ENCODE results near the gene KCNMB1.

The KCNMB1 gene

GRCh38 chr5:170405817-170406216 is 16.6 kb upstream of the KCNMB1 start:
- no peak overlapping the region for H3K4me2 ChIP-seq (ENCODE audit: low read depth, low read length)

GRCh38 chr5:170404398-170404797 is 15.2 kb upstream of the KCNMB1 start:
- H3K27ac ChIP-seq (ENCODE audit: low read length), result no peak overlapping the region
- no peak overlapping the region for H2AFZ ChIP-seq (ENCODE audit: low read length)
- H3K27me3 ChIP-seq (replicated peaks; ENCODE audit: insufficient read depth, low read length), result no peaks in the 10 kb centered on the region
- H3K4me2 ChIP-seq (ENCODE audit: low read depth, low read length), result no peak overlapping the region
- no peaks in the 10 kb centered on the region for H3K9me3 ChIP-seq (replicated peaks; ENCODE audit: insufficient read depth, low read length)
- no peak for TF ChIP-seq EZH2phosphoT487 (IDR thresholded peaks at IDR 0.05; ENCODE audit: low read length)
- TF ChIP-seq EZH2 (optimal IDR thresholded peaks at IDR 0.05; ENCODE audit: low read depth, low read length), result no peak
- TF ChIP-seq CTCF (IDR thresholded peaks at IDR 0.05; ENCODE audit: low read length), result no peak
- no peak overlapping the region for H3K9ac ChIP-seq (ENCODE audit: low read length)
- H4K20me1 ChIP-seq (ENCODE audit: insufficient read depth, low read length), result no peaks in the 10 kb centered on the region
- no peaks in the 10 kb centered on the region for H3F3A ChIP-seq (ENCODE audit: insufficient read depth, low read length)
- no peaks in the 10 kb centered on the region for H3K9me2 ChIP-seq (replicated peaks; ENCODE audit: insufficient read depth, low read length)
- H3K79me2 ChIP-seq (ENCODE audit: low read length), result no peaks in the 10 kb centered on the region
- H3K36me3 ChIP-seq (replicated peaks; ENCODE audit: insufficient read depth, low read length), result no peaks in the 10 kb centered on the region
- no peak for DNase-seq
- H3K4me3 ChIP-seq (ENCODE audit: low read length), result no peak overlapping the region
- H3K4me1 ChIP-seq (ENCODE audit: low read length), result no peaks in the 10 kb centered on the region

More at GRCh38 chr5:170405817-170406216, 16.6 kb upstream of the KCNMB1 start:
- Histone ChIP-seq H3K27me3 (replicated peaks; ENCODE audit: insufficient read depth, low read length) (no peaks in the 10 kb centered on the region), H3F3A (ENCODE audit: insufficient read depth, low read length) (no peaks in the 10 kb centered on the region), H3K4me3 (ENCODE audit: low read length) (no peak overlapping the region), H2AFZ (ENCODE audit: low read length) (no peak overlapping the region), H4K20me1 (ENCODE audit: insufficient read depth, low read length) (no peaks in the 10 kb centered on the region), H3K9me2 (replicated peaks; ENCODE audit: insufficient read depth, low read length) (no peaks in the 10 kb centered on the region), H3K4me1 (ENCODE audit: low read length) (no peaks in the 10 kb centered on the region), H3K79me2 (ENCODE audit: low read length) (no peaks in the 10 kb centered on the region), H3K9ac (ENCODE audit: low read length) (no peak overlapping the region), H3K9me3 (replicated peaks; ENCODE audit: insufficient read depth, low read length) (no peaks in the 10 kb centered on the region), H3K27ac (ENCODE audit: low read length) (no peak overlapping the region), H3K36me3 (replicated peaks; ENCODE audit: insufficient read depth, low read length) (no peaks in the 10 kb centered on the region)
- DNase-seq, result no peak
- TF ChIP-seq CTCF (IDR thresholded peaks at IDR 0.05; ENCODE audit: low read length) (no peak), EZH2 (optimal IDR thresholded peaks at IDR 0.05; ENCODE audit: low read depth, low read length) (no peak), EZH2phosphoT487 (IDR thresholded peaks at IDR 0.05; ENCODE audit: low read length) (no peak)

GRCh38 chr5:170403675-170404074 is 14.5 kb upstream of the KCNMB1 start:
- H3K9ac ChIP-seq (ENCODE audit: low read length), result no peak overlapping the region
- H3K4me1 ChIP-seq (ENCODE audit: low read length), result no peaks in the 10 kb centered on the region
- H3K27ac ChIP-seq (ENCODE audit: low read length), result no peak overlapping the region
- no peaks in the 10 kb centered on the region for H3K27me3 ChIP-seq (replicated peaks; ENCODE audit: insufficient read depth, low read length)
- DNase-seq, result no peak
- no peaks in the 10 kb centered on the region for H3K79me2 ChIP-seq (ENCODE audit: low read length)
- H2AFZ ChIP-seq (ENCODE audit: low read length), result no peak overlapping the region
- H3K4me3 ChIP-seq (ENCODE audit: low read length), result no peak overlapping the region
- no peaks in the 10 kb centered on the region for H3F3A ChIP-seq (ENCODE audit: insufficient read depth, low read length)
- H3K9me2 ChIP-seq (replicated peaks; ENCODE audit: insufficient read depth, low read length), result no peaks in the 10 kb centered on the region
- H3K36me3 ChIP-seq (replicated peaks; ENCODE audit: insufficient read depth, low read length), result no peaks in the 10 kb centered on the region
- H3K4me2 ChIP-seq (ENCODE audit: low read depth, low read length), result no peak overlapping the region
- H3K9me3 ChIP-seq (replicated peaks; ENCODE audit: insufficient read depth, low read length), result no peaks in the 10 kb centered on the region
- no peak for TF ChIP-seq CTCF (IDR thresholded peaks at IDR 0.05; ENCODE audit: low read length)
- TF ChIP-seq EZH2phosphoT487 (IDR thresholded peaks at IDR 0.05; ENCODE audit: low read length), result no peak
- no peak for TF ChIP-seq EZH2 (optimal IDR thresholded peaks at IDR 0.05; ENCODE audit: low read depth, low read length)
- no peaks in the 10 kb centered on the region for H4K20me1 ChIP-seq (ENCODE audit: insufficient read depth, low read length)

All from MM.1S (cell line).